Measurements from ENCODE around the gene PPP2R5C. TPM values are rescaled to one million over a fixed set of nuclear protein-coding genes. Genes with fewer than 3 reads are reported as not detected.
A peak's percentile ranks its signal among the peaks of the same experiment; 100 is the strongest.

PPP2R5C gene
- total and polyA plus RNA-seq, 7 donors, result 18.2 to 76.6 (median 57.1) TPM

DNA sequence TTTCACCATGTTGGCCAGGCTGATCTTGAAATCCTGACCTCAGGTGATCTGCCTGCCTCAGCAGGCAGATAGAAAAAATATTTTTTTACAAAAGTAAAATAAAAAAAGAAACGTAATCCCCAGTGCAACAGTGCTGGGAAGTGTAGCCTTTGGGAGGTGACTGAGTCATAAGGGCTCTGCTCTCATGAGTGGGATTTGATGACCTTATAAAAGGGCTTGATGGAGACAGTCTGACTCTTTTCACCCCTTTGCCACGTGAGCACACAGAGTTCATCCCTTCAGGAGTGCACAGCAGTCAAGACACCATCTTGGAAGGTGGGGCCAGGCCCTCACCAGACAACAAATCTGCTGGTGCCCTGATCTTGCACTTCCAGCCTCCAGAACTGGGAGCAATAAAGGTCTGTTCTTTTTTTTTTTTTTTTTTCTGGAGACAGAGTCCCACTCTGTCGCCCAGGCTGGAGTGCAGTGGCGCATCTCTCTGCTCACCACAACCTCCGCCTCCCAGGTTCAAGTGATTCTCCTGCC lies 178.2 kb downstream of the PPP2R5C start:
- no peak overlapping the region for H3K4me3 ChIP-seq
- no peak for DNase-seq
- TF ChIP-seq, protein P1, sequence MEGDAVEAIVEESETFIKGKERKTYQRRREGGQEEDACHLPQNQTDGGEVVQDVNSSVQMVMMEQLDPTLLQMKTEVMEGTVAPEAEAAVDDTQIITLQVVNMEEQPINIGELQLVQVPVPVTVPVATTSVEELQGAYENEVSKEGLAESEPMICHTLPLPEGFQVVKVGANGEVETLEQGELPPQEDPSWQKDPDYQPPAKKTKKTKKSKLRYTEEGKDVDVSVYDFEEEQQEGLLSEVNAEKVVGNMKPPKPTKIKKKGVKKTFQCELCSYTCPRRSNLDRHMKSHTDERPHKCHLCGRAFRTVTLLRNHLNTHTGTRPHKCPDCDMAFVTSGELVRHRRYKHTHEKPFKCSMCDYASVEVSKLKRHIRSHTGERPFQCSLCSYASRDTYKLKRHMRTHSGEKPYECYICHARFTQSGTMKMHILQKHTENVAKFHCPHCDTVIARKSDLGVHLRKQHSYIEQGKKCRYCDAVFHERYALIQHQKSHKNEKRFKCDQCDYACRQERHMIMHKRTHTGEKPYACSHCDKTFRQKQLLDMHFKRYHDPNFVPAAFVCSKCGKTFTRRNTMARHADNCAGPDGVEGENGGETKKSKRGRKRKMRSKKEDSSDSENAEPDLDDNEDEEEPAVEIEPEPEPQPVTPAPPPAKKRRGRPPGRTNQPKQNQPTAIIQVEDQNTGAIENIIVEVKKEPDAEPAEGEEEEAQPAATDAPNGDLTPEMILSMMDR (IDR thresholded peaks at IDR 0.05), result no peak
- no peak overlapping the region for H3K27ac ChIP-seq
- WGBS, 3 donors, result 68 to 78% (median 73%) methylated on average over 5 of the region's 5 CpGs
- no peak for ATAC-seq
- intact Hi-C loops (cut with DNase I), result loop anchor here in 1 of 2 donors (10.0 kb wide), 1 partner anchor 145 kb away; no protein-coding TSS in a partner anchor
- no peaks in the 10 kb centered on the region for H3K27me3 ChIP-seq (ENCODE audit: insufficient read depth in 3 of 3, low read length in 2 of 3)
- no peaks in the 10 kb centered on the region for H3K9me3 ChIP-seq
- no peaks in the 10 kb centered on the region for H3K36me3 ChIP-seq (ENCODE audit: insufficient read depth in 1 of 2, low read depth in 1 of 2)
- H3K4me1 ChIP-seq, result no peaks in the 10 kb centered on the region

DNA sequence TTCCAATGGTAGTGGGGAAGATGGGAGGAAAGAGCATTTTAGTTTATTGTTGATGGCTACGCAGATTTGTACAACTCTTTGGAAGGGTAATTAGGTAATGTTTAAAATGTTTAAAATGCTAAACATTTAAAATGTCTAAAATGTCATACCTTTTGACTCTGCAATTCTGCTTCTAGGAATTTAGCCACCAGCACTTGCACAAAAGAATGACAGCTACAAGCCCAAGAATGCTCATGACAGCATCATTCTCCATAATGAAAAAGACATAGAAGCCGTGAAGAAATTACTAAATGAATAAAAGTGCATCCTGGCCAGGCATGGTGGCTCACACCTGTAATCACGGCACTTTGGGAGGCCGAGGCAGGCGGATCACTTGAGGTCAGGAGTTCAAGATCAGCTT lies 182.9 kb downstream of the PPP2R5C start:
- Histone ChIP-seq H3K27me3 (ENCODE audit: insufficient read depth in 3 of 3, low read length in 2 of 3) (no peaks in the 10 kb centered on the region), H3K9me3 (no peaks in the 10 kb centered on the region), H3K4me3 (no peak overlapping the region), H3K4me1 (peaks cover 5% of the 10 kb centered on the region), H3K27ac (no peak overlapping the region), H3K36me3 (ENCODE audit: insufficient read depth in 1 of 2, low read depth in 1 of 2) (no peaks in the 10 kb centered on the region)
- no peak for DNase-seq
- no peak for ATAC-seq
- intact Hi-C loops (cut with DNase I), result loop anchor here in 1 of 2 donors (10.0 kb wide), 1 partner anchor 150 kb away; no protein-coding TSS in a partner anchor
- TF ChIP-seq, protein P1 (IDR thresholded peaks at IDR 0.05), result no peak
- WGBS, 3 donors, result 66 to 77% (median 70%) methylated on average over 5 of the region's 5 CpGs

DNA sequence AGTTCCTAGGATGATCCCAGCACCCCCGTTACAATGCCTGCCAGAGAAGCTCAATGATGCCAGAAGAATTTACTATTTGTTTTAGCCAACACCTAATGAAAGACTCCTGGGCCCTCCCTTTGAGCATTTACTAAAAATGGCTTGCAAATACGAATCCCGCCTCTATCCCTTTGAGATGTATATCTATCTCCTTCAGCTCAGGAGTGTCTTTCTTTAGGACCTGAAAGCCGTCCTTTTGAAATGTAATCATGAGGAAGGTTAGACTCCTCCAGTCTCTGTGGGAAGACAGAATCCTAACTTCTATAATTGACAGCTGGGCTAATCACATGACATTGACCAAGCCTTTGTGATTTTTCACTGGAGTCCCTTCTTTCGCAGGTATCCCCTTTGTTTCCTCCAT lies 183.7 kb downstream of the PPP2R5C start:
- Histone ChIP-seq H3K4me1 (peaks cover 12% of the 10 kb centered on the region), H3K27ac (no peak overlapping the region), H3K9me3 (no peaks in the 10 kb centered on the region), H3K27me3 (ENCODE audit: insufficient read depth in 3 of 3, low read length in 2 of 3) (no peaks in the 10 kb centered on the region), H3K4me3 (no peak overlapping the region), H3K36me3 (ENCODE audit: insufficient read depth in 1 of 2, low read depth in 1 of 2) (no peaks in the 10 kb centered on the region)
- no peak for ATAC-seq
- TF ChIP-seq, protein P1 (IDR thresholded peaks at IDR 0.05), result no peak
- no peak for DNase-seq
- intact Hi-C loops (cut with DNase I), result loop anchor here (5.0 to 10.0 kb wide), 3 partner anchors 150 to 178 kb away; no protein-coding TSS in a partner anchor
- WGBS, 3 donors, result 10 to 16% (median 14%) methylated on average over 5 of the region's 5 CpGs

DNA sequence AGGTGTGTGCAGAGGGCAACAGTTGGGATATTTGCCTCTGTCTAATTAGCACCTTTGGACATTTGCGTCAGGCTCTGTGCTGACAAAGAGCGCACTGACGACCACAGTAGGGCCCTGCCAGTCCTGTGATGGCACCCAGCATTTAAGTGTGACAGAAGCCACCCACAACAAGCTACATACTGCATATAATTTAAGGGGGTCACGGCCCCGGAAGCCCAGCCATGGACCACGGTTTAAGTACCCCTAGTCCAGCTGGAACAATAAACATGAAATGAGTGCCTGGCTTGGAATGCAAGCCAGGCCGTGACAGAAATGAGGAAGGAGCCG lies 186.0 kb downstream of the PPP2R5C start:
- intact Hi-C loops (cut with DNase I), result loop anchor here (5.0 to 10.0 kb wide), 3 partner anchors 153 to 180 kb away; no protein-coding TSS in a partner anchor

More for the DNA sequence above, 186.0 kb downstream of the PPP2R5C start:
- Histone ChIP-seq H3K9me3 (no peaks in the 10 kb centered on the region), H3K27me3 (ENCODE audit: insufficient read depth in 3 of 3, low read length in 2 of 3) (no peaks in the 10 kb centered on the region), H3K27ac (peak overlapping the region; percentile 99), H3K4me1 (peaks cover 13% of the 10 kb centered on the region), H3K4me3 (peak overlapping the region; percentile 97), H3K36me3 (ENCODE audit: insufficient read depth in 1 of 2, low read depth in 1 of 2) (no peaks in the 10 kb centered on the region)
- TF ChIP-seq, protein P1 (IDR thresholded peaks at IDR 0.05), result no peak
- WGBS, 3 donors, result 5 to 7% (median 6%) methylated on average over 8 of the region's 8 CpGs
- peak in 1 of 2 donors; percentile 67 for DNase-seq
- peak; percentile 8 to 42 (median 18) for ATAC-seq

Measured in psoas muscle (tissue), 8 donors.